Activated CD8-positive, alpha-beta memory T cell treated with anti-CD3 and anti-CD28 coated beads for 24 hours (primary cell): ENCODE data around the gene ARHGAP19.
"Not testable (repeated sequence)": the region's sequence is repeated elsewhere in the genome, so short reads cannot be mapped to it uniquely, and the experiment has no call there.

Experiments
- DNase-seq: peaks from one replicate; pipeline ENCODE4 v3.0.0-alpha.2; 2020

The ARHGAP19 gene

DNA sequence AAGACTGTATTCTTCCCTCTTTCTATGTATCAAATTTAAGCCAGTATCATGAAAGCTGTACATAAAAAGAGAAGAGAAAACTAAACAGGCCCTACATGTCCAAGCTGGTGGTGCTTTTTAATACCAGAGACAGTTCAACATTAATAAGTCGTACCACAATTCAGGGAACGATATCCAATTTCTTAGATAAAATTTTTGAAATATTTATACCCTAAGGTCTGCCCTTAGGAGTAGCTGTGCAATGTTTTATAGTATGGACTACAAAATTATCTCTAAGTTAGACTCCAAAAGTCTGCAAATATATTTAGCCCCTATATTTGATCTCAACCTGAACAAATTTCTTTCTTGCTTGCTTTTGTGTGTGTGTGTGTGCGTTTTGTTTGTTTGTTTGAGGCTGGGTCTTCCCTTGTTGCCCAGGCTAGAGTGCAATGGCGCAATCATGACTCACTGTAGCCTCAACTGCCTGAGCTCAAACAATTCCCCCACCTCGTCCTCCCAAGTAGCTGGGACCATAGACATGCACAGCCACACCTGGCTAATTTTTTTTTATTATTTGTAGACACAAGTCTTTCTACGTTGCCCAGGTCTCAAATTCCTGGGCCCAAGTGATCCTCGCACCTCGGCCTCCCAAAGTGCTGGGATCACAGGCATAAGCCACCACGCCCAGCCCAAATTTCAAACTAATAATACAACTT lies 13.2 kb downstream of the ARHGAP19 start:
- DNase-seq: no peak

GRCh38 chr10:97278491-97278989 lies 13.9 kb downstream of the ARHGAP19 start:
- no peak for DNase-seq

DNA sequence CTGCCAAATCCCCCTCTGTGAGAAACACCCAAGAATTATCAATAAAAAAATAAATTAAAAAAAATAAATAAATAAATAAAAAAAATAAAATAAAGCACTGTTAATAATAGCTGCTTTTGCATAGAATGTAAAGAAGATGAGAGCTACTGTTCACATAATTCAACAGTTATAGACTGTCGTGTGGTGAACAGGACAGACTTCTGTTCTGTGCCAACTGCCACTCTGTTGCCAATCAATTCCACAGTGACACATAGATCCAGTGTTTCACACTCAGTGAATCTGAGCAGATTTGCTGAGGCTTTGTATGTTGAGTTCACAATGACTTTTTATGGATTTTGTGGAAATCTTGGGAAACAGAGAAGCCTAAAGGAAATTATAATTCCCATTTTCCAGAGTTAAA lies 14.9 kb downstream of the ARHGAP19 start:
- DNase-seq: no peak

GRCh38 chr10:97274828-97275227 lies 17.6 kb downstream of the ARHGAP19 start:
- DNase-seq: no peak

DNA sequence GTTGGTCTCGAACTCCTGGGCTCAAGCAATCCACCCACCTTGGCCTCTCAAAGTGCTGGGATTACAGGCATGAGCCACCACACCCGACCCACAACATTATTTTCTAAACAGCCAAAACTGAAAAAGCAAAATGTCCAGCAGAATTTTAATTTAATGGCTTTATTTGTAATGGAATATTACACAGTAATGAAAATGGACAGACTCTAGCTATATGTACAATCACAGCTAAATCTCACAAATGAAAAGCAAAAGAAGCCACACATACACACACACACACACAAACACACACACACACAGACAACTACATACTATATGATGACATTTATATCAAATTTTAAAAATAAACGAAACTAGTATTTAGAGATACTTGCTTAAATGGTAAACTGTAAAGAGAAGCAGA lies 18.7 kb downstream of the ARHGAP19 start:
- no peak for DNase-seq

- no peak for DNase-seq
Observed at GRCh38 chr10:97270523-97271154, 21.8 kb downstream of the ARHGAP19 start.

DNA sequence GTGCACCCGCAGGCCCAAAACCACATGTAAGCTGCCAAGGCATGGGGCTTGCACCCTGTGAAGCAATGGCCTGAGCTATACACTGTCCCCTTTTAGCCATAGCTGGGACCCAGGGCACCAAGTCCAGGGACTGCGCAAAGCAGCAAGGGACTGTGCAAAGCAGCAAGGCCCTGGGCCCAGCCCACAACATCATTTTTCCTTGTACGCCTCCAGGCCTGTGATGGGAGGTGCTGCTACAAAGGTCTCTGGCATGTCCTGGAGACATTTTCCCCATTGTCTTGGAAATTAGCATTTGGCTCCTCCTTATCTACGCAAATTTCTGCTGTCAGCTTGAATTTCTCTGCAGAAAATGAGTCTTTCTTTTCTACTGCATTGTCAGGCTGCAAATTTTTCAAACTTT lies 24.8 kb downstream of the ARHGAP19 start:
- no peak for DNase-seq

DNA sequence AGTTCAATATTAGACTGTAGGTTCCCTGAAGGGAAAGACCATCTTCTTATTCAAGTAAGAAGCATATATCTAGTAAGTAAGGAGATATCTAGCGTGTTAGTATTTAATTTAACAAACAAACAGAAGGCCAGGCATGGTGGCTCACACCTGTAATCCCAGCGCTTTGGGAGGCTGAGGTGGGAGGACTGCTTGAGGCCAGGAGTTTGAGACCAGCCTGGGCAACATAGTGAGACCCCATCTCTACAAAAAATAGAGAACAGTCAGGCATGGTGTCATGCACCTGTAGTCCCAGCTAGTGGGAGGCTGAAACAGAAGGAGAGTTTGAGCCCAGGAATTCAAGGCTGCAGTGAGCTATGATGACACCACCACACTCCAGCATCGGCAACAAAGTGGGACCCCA lies 27.3 kb downstream of the ARHGAP19 start:
- DNase-seq: not testable (repeated sequence)

- no peak for DNase-seq
Observed at GRCh38 chr10:97263971-97264370, 28.5 kb downstream of the ARHGAP19 start.

DNA sequence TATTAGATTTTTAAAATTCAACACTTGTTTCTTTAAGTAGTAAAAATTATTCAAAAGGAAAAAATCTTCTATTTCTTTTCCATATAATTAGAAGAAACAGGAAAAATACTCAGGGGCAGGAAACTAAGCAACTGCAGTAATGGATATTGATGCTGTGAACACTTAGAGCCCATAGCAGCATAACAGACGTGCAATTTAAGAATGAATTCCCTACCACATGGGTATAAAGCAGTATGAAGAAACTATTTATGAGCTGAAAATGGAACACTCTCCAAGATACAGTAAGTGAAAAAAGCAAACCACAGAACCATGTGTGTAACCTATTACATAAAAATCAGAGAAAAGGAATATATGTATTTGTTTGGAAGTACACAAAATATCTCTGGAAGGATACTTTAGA lies 30.8 kb downstream of the ARHGAP19 start:
- no peak for DNase-seq

- no peak for DNase-seq
Observed at GRCh38 chr10:97261183-97261582, 31.3 kb downstream of the ARHGAP19 start.

DNA sequence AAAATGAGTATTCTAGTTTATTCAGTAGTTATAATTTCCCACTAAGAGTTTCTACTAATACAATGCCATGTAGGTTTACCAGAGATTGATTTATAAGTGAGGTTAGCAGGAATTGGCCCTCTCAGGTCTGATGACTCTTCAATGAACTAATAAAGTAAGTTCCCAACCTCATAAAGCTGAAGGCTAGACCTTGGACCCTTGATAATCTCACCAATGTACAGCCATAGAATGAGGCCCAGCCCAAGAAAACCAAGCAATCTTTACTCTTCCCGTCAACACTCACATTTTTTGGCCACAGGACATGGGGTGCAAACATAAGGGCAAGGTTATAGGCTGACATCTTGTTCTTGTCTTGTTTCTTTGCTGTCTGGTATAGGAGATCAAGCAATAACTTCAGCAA lies 33.3 kb downstream of the ARHGAP19 start:
- no peak for DNase-seq

- no peak for DNase-seq
Observed at GRCh38 chr10:97256356-97256755, 36.1 kb downstream of the ARHGAP19 start.

- DNase-seq: no peak
Observed at GRCh38 chr10:97255512-97256293, 36.7 kb downstream of the ARHGAP19 start.

DNA sequence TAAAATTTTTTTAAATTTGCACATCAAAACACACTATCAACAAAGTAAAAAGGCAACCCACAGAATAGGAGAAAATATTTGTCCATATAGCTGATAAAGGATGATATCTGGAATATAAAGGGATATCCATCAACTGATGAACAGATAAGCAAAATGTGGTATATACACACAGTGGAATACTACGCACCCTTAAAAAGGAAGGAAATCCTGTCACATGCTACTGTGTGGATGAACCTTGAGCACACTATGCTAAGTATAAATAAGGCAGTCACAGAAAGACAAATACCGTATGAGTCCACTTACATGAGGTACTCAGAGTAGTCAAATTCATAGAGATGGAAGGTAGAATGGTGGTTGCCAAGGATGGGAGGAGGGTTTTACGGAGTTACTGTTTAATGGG lies 37.7 kb downstream of the ARHGAP19 start:
- DNase-seq: no peak

- no peak for DNase-seq
Observed at GRCh38 chr10:97250952-97251351, 41.5 kb downstream of the ARHGAP19 start.

DNA sequence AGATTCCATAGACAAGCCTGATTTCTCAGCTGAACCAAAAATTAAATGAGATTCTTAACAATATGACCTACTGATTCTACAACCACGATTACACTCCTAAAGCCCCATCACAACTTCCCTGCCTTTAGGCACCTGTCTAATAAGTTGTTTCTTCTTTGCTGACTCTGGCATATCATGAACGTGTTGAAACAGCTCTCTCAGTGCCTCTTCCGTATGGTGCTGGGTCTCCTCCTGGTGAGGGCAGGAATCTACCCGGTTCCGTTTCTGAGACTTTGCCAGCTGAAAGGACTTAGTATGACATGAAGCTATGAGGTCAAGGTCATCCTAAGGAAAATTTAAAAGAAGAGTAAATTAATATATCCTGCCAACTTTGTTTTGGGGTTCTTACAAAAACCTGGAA lies 48.6 kb downstream of the ARHGAP19 start:
- no peak for DNase-seq

DNA sequence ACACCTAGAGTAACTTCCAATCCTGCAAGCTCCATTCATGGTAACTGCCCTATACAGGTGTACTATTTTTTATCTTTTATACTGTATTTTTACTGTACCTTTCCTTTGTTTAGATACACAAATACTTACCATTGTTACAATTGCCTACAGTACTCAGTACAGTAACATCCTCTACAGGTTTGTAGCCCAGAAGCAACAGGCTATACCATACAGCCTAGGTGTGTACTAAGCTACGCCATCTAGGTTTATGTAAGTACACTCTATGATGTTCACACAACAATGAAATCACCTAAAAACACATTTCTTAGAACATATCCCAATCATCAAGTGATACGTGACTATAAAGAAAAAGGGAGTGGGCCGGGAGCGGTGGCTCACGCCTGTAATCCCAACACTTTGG lies 53.6 kb downstream of the ARHGAP19 start:
- no peak for DNase-seq

DNA sequence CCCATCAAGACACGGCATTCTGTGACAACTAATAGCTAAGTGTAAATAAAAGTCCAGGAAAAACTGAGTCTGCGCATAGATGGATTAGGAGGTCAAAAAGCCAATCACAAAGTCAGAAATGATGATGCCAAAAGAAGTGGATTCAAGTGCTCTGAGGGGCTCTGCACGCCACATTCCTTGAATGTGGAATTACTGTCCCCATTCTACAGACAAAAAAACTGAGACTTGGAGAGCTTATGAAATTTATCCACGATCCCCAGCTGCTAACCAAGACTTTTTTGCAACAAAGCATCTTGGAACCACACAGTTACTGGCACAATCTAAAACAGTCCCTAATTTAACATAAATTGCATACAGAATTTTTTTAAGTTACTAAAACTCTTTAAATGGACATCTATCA lies 57.1 kb downstream of the ARHGAP19 start:
- no peak for DNase-seq

DNA sequence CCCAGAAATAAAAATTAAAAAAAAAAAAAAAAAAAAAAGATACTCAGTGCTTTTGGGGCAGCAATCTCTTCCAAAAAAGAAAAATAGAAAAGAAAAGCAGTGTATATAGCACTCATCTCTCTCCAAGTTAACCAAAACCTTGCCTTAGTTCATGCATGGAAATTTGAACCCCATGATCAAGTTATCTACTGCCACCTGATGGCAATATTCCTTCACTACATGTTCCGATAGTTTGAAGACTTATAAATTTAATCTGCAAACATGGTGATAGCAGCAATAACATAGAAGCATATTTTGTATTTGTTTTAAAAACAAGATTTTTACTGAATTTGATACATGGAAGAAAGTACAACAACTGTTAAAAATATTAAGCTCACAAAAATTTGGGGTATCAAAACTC lies 58.0 kb downstream of the ARHGAP19 start:
- no peak for DNase-seq

DNA sequence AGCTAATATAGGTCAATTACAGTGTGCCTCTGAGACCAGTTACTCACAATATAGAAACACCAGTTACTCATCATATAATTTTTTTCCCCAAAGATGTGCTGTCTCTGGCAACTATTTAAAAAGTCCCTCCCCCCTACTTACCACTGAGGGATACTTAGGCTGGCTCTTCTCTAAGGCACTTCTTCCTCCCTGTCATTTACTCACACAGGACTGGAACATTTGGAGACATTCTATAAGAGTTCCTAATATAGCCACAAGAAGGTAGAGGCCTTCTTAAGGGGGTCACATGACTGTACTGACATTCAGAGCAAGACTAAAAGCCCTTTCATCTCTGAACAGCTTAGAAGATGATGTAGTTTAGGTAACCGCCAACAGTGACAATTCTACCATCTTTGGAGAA lies 62.3 kb downstream of the ARHGAP19 start:
- no peak for DNase-seq

DNA sequence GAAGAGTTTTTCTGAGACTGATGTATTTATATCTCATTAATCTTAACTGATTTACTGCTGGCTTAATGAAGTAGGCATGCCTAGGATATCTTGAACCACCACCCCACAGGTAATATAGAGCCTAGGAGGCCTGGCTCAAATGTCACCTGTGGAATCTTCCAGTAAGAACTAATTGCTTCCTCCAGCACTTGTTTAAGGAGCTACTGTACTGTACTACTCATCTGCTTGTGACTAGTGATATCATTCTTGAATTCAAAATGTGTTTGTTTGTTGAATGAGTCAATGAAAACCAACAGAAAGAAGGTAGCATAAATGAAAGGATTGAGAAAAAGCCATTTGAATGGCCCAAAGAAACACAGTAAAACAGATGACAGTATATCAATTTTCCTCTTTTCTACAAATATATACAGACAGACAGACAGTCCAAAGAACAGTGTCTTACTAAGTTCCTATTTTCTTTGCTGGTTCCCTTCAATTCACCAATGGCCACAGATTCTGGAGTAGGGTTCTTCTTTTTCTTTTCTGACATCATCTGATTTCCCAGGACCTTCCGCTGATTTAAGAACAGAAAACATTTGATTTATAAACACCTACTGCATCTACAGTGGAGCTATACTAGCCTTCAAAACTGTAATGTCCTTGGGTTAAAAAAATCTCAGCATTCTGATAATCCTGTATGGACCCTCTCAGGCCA lies 63.0 kb downstream of the ARHGAP19 start:
- no peak for DNase-seq

DNA sequence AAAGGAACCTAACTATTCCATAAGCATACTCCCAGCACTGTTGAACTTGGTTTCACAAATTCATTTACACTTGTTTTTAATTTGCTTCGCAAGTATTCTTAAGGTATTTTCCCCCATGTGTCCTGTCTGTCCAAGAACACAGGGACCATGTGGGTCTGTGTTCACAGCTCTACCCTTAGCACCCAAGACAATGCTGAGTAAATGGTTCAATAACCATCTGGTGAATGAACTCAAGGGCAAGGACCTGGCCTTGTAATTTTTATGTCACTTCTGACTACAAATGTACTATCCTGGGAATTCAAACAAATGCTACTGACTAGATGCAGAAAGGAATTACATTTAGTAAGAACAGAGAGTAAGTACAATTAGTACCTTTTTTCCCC lies 63.7 kb downstream of the ARHGAP19 start:
- no peak for DNase-seq
